Activated naive CD4-positive, alpha-beta T cell (primary cell): ENCODE measurements around the gene CTNNA2.
A peak's percentile ranks its signal among the peaks of the same experiment; 100 is the strongest.

Experiments
- DNase-seq, 4 experiments: peaks; one replicate each; lab custom pipeline; 2025; lab: John Stamatoyannopoulos, UW

The CTNNA2 gene

GRCh38 chr2:79512442-79513401 is at the start of gene CTNNA2:
TSS of gene CTNNA2 (plus strand) at chr2:79513051.
- DNase-seq: peak in 2 of 4 experiments; percentile 0

GRCh38 chr2:79487399-79487798 is 25.5 kb upstream of the CTNNA2 start:
- DNase-seq: no peak

- no peak for DNase-seq
These were observed 1.4 kb upstream of the CTNNA2 start for GRCh38 chr2:79511320-79511951.

- no peak for DNase-seq
These were observed 860 bp downstream of the CTNNA2 start for GRCh38 chr2:79513711-79514110.

GRCh38 chr2:79529636-79530035 is 16.8 kb downstream of the CTNNA2 start:
- no peak for DNase-seq

- DNase-seq: no peak
These were observed 17.6 kb downstream of the CTNNA2 start for GRCh38 chr2:79530443-79530842.

GRCh38 chr2:79547568-79547967 is 34.7 kb downstream of the CTNNA2 start:
- DNase-seq: no peak

- no peak for DNase-seq
These were observed 39.8 kb downstream of the CTNNA2 start for GRCh38 chr2:79552653-79553052.

- DNase-seq: no peak
These were observed 42.0 kb downstream of the CTNNA2 start for GRCh38 chr2:79554899-79555298.

GRCh38 chr2:79564065-79564464 is 51.2 kb downstream of the CTNNA2 start:
- DNase-seq: no peak

GRCh38 chr2:79569048-79569447 is 56.2 kb downstream of the CTNNA2 start:
- no peak for DNase-seq

- DNase-seq: no peak
These were observed 61.2 kb downstream of the CTNNA2 start for GRCh38 chr2:79573895-79574674.

GRCh38 chr2:79576451-79576850 is 63.6 kb downstream of the CTNNA2 start:
- DNase-seq: no peak

GRCh38 chr2:79578952-79579351 is 66.1 kb downstream of the CTNNA2 start:
- DNase-seq: no peak

GRCh38 chr2:79580175-79580574 is 67.3 kb downstream of the CTNNA2 start:
- no peak for DNase-seq

GRCh38 chr2:79585701-79586433 is 73.0 kb downstream of the CTNNA2 start:
- no peak for DNase-seq

GRCh38 chr2:79591281-79591680 is 78.4 kb downstream of the CTNNA2 start:
- DNase-seq: no peak

- DNase-seq: no peak
These were observed 80.5 kb downstream of the CTNNA2 start for GRCh38 chr2:79593237-79593867.

GRCh38 chr2:79596403-79596802 is 83.6 kb downstream of the CTNNA2 start:
- DNase-seq: no peak

- DNase-seq: no peak
These were observed 91.9 kb downstream of the CTNNA2 start for GRCh38 chr2:79604748-79605147.

GRCh38 chr2:79611448-79612016 is 98.7 kb downstream of the CTNNA2 start:
- DNase-seq: no peak
